EL (cell line): ENCODE measurements around the gene CASP9.
"Not testable (repeated sequence)": the region's sequence is repeated elsewhere in the genome, so short reads cannot be mapped to it uniquely, and the experiment has no call there.

Source experiments
- DNase-seq: peaks from one replicate; pipeline ENCODE4 v3.0.0-alpha.2; 2016

CASP9 gene

DNA sequence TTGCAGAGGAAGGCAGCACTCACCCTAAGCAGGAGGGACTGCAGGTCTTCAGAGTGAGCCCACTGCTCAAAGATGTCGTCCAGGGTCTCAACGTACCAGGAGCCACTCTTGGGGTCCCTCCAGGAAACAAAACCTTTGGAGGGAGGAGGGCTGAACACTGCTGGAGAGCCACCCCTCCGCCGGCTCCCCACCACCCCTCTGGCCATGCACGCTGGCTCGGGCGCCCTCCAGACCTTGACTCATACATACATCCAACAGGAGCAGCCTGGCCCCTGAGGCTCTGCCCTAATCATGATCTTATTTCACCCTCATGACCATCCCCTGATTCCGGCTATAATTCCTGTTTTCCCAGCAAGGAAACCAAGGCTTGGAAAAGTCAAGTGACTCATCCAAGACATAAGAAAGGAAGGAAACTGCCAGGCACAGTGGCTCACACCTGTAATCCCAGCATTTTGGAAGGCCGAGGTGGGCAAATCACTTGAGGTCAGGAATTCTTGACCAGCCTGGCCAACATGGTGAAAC is 30.1 kb downstream of the CASP9 start:
- no peak for DNase-seq

DNA sequence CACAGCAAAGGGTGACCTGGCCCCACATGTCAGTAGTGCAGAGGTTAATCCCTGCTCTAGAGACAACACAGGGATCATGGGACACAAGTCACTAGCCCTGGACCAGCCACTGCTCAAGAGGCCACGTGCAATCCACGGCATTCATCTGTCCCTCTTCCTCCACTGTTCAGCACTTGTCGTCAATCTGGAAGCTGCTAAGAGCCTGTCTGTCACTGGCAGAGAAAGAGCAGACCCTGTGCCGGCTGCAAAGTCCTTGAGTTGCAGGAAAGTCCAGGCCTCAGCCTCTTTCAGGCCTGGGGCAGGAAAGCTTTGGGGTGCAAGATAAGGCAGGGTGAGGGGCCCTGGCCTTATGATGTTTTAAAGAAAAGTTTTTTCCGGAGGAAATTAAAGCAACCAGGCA is 31.4 kb downstream of the CASP9 start:
- no peak for DNase-seq

DNA sequence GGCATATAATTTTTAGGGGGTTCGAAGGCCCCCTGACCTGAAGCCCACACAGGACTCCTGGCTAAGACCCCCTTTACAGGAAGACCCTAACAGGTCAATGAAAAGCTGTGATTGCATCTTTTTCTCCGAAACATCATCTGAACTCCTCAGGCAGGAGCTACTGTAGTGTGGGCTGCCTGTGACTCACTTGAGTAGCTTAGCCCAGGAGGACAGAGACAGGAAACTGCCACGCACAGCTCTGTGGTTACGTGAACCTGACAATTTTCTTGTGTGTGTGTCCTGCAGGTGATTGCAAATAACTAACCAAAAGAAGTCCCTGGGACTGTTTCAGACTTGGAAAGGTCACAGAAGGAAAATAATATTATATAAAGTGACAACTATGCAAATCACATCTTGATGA is 33.0 kb downstream of the CASP9 start:
- peak; percentile 17 for DNase-seq

DNA sequence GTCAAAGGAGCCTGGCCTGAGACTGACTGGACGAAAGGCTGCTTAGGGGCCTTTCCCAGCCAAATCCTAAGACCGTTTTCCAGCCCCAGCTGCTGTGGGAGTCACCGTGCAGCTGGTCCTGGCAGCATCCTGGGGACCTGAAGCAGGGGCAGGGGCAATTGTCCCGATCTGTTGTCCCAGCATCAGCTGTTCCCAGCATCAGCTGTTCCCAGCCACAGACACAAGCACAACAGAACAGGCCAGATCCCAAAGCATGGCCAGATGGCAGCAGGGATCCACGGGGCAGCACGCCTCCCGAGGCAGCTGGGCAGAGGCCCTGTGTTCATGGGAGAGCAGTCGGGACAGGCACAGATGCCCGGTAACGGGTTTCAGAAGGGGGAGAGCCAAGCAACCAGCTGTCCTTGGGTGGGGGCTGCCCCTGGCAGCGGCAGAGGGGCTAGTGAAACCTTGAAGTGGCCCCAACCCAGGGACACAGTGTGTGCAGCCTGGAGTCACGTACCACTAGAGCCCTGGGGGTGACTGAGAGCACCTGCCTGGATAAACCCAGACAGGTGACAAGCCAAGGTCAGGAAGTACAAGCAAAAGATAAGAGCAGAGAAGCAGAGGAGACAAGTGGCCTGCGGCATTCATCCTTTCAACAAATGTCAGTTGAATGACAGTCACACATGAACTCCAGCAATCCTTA is 34.8 kb downstream of the CASP9 start:
- no peak for DNase-seq

DNA sequence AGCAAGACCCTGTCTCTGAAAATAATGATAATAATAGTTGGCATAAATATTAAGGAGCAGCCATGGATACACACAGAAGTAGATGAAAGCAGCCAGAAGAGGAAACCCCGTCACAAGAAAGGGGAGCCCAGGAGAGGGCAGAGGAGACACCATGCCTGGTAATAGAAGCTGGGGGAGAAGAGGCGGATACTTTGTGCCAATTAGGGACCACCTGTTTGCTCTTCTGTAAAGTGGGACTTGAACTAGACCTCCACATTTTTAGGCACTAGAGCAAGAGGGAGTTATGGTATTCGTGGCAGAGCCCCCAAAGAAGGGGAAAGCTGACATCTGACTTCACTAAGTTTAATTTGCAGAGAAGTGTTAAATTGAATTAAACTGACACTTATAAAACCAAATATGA is 35.6 kb downstream of the CASP9 start:
- no peak for DNase-seq

DNA sequence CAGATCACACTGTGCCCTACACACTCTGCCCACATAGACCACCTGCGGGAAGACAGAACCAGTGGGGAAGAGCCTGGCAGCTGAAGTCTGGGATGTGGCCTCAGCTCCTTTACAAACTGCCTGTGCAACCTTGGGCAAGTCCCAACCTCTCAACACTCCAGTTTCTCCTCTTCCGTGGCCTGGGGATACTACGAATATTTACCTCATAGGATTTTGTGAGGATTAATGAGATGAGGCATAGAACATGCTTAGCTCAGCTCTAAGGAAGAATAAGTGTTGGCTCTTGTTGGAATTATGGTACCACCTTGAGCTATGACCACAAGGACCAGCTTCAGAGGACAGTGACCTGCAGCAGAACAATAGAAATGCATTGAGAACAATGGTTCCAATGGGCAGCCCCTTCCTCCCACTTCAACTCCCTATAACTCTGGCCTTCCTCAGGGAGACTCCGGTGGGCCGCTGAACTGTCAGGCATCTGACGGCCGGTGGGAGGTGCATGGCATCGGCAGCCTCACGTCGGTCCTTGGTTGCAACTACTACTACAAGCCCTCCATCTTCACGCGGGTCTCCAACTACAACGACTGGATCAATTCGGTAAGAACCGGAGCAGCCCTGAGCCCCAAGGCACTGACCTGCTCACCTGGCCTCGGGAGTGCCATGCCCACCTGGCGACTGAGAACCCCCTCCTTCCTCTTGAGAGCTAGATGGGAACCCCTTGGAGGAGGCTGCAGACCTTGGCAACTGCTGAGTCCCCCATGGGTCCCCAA is 37.0 kb downstream of the CASP9 start:
- DNase-seq: not testable (repeated sequence)

DNA sequence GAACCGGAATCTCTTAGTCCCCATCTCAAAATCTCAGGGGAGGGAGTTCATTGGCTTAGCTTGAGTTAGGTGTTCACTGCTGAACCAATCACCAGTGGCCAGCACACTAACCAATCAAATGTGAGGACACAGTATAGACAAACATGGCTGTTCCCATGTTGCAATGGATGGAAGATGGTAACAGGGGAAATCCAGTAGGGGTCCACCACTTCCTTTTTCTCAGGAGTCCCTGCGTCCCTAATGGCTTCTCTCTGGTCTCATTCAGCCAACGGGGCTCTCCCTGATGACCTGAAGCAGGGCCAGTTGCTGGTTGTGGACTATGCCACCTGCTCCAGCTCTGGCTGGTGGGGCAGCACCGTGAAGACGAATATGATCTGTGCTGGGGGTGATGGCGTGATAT is 38.4 kb downstream of the CASP9 start:
- DNase-seq: no peak

DNA sequence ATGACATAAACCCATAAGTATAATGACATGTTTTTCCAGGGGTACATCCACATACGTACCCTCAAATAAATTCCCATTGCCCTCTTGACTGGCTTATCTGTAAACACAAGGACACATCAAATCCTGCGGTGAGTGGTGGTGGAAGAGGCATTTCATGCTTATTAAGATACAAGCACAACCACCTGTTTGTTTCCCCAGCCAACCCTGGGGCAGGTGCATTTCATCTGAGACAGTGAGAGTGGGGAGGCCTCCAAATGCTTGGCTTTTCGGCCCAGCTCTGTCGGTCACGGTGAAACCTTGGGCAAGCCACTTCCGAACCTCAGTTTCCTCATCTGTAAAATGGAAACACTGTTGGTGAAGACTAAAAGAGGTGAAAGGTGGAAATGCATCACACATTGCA is 39.6 kb downstream of the CASP9 start:
- not testable (repeated sequence) for DNase-seq

DNA sequence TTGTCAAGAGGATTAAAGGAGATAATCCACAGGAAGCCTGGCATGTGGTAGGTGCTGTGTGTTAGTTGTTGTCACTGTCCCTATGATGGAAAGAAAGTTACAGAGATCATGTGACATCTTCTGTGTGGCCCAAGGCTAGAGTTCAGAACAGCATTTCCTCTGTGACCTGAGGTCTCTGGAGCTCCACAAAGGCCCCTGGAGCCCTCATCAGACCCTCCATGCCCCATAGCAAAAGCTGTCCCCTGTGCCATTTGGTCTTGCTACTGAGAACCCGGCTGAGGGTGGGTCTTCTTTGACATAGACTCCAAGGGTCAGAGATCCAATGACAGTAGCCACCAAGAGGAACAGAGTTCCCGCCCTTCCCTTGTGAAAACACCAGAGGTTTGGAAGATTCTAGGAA is 40.0 kb downstream of the CASP9 start:
- DNase-seq: no peak

DNA sequence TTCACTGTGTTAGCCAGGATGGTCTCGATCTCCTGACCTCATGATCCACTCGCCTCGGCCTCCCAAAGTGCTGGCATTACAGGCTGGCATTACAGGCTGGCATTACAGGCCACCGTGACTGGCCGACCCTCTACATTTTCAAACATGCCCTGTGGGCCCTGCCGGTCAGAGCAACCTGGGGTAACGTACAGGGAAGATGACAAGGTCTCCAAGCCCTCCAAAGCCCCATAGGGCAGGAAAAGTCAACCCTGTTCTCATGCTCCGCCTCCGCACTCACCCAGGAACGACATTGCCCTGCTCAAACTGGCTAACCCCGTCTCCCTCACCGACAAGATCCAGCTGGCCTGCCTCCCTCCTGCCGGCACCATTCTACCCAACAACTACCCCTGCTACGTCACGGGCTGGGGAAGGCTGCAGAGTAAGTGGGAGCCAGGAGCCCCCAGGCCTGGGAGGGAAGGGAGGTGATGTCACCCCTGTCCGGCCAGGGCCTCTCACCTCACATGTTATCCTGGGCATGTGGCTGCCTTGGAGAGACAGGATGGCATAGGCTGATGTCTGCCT is 41.0 kb downstream of the CASP9 start:
- not testable (repeated sequence) for DNase-seq

DNA sequence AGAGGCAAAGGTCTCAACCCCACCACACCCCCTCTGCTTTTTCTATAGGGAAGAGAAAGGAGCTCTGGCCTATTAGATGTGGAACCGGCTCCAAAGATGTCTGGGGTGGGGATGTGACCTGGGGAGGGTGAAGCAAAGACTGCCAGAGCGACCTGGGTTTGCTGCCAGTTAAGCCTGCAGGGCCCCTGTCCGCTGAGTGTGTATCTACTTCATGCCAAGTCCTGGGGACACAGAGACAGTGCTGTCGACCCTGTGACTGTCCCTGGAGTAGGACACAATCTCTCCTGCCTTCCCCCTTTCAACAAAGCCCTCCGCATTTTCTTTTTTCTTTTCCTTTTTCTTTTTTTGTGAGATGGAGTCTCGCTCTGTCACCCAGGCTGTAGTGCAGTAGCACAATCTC is 41.6 kb downstream of the CASP9 start:
- DNase-seq: not testable (repeated sequence)

DNA sequence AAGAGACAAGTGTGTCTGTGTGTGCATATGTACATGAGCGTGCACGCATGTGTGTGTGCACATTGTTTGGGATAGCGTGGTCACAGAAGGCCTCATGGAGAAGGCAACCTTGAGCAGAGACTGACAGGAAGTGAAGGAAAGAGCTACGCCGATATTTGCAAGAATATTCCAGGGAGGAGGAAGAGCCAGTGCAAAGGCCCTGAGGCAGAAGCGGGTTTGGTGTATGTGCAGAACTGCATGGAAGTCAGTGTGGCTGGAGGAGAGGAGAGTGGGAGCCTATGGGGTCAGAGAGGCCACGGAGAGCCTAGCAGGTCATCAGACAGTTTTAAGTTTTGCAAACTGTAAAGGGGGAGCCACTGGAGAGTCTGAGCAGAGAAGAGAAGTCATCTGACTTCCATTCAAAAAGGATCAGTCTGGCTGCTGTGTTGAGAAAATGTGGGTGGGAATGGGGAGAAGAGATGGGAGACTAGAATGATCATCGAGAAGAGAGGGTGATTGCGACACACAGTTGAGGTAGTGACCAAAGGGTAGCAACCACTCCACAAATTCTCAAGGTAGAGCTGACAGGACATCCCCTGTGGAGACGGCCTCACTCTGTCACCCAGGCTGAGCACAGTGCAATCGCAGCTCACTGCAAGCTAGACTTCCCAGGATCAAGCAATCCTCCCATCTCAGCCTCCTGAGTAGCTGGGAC is 44.2 kb downstream of the CASP9 start:
- DNase-seq: no peak

DNA sequence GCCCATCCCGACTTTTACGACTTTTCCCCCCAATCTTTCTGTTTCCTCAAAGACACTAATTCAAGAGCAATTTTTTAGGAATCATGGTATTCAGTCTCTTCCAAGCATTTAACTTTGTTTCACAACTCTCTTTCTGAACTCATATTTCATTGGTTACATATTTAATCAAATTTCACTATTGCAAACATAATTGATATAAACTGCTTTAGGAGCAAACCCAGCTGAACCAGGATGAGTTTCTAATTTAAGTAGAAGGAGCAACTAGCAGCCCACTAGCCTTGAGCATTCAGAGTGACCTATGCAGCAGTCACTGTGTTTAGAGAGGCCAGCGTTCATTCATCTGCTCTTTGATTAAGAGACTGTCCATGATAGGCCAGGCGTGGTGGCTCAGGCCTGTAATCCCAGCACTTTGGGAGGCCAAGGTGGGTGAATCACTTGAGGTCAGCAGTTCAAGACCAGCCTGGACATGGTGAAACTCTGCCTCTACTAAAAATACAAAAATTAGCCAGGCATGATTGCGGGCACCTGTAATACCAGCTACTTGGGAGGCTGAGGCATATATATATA is 46.3 kb downstream of the CASP9 start:
- no peak for DNase-seq

DNA sequence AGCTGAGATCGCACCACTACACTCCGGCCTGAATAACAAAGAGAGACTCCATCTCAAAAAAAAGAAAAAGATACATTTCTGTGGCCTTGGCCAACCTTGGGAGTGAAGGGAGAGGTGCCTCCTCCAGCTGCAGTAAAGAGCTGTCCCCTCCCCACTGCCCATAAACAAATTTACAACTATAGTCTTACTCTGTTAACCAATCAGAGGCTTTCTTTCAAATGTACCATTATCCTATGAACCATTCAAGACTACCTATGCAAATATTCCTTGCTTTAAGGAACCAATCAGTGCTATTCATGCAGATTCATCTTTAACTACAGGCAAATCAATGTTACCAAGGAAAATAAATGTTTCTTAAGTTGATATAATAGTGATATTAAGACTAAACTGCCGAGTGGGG is 47.1 kb downstream of the CASP9 start:
- DNase-seq: no peak

DNA sequence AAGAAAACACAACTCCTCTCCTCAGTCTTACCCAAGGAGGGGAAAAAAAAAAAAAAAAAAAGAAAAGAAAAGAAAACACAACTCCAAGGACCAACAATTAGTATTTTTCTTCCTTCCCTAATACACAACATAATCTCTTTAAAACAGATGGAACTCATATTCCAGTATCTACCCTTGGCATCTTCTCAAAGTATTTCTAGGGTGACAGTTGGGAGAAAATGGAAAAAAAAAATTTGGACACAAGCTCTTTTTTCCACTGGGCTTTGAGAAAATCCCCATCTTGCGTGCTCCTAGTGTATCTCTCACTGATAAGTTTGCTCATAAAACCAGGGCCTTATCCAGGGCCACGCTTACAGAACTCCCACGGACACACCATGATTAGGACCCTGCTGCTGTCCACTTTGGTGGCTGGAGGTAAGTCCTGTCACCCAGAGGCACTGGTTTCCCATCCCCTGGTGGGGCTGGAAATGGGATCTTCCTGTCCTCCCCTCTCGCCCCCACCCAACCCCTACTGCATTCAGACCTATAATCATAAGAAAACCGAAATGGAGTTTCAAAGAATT is 48.2 kb downstream of the CASP9 start, which contains the start of gene CELA2B:
Gene CELA2B, plus strand, starts transcription at position 353 of the 563 bp plus-strand sequence. Its CDS starts 22 bp downstream, at position 375.
- no peak for DNase-seq

DNA sequence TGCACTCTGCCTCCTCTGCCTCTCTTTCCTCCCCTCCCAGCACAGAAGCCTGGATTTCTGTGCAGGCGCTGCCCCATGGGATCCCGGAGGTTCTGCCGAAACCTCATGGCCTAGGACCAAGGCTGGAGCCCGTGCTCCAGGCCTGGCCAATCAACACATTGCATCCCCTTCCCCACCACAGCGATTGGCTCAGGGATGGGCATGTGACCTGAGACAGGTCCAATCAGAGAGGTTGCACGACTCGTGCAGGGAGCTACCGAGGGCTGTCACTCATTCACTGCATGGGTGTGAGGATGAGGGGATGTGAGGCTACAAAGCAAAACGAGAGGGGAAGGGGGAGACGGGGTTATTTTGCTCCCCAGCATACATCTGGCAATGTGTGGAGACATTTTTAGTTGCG is 51.4 kb downstream of the CASP9 start:
- DNase-seq: no peak

DNA sequence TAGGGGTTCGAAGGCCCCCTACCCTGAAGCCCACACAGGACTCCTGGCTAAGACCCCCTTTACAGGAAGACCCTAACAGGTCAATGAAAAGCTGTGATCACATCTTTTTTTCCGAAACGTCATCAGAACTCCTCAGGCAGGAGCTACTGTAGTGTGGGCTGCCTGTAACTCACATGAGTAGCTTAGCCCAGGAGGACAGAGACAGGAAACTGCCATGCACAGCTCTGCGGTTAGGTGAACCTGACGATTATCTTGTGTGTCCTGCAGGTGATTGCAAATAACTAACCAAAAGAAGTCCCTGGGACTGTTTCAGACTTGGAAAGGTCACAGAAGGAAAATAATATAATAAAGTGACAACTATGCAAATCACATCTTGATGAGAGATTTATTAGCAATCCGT is 52.3 kb downstream of the CASP9 start:
- not testable (repeated sequence) for DNase-seq

DNA sequence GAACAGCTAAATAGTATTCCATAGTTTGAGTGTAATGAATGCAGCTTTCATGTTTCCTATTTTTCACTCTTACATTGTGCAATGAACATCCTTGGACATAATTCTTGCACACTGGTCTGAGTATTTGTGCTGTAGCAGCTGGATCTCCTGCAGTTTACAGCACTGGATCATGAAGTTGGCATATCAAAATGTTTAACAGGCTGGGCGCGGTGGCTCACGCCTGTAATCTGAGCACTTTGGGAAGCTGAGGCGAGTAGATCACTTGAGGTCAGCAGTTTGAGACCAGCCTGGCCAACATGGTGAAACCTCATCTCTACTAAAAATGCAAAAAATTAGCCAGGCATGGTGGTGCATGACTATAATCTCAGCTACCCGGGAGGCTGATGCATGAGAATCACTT is 52.9 kb downstream of the CASP9 start:
- not testable (repeated sequence) for DNase-seq

DNA sequence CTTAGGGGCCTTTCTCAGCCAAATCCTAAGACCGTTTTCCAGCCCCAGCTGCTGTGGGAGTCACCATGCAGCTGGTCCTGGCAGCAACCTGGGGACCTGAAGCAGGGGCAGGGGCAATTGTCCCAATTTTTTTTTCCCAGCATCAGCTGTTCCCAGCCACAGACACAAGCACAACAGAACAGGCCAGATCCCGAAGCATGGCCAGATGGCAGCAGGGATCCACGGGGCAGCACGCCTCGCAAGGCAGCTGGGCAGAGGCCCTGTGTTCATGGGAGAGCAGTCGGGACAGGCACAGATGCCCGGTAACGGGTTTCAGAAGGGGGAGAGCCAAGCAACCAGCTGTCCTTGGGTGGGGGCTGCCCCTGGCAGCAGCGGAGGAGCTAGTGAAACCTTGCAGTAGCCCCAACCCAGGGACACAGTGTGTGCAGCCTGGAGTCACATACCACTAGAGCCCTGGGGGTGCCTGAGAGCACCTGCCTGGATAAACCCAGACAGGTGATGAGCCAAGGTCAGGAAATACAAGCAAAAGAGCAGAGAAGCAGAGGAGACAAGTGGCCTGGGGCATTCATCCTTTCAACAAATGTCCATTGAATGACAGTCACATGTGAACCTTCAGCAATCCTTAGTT is 54.1 kb downstream of the CASP9 start:
- not testable (repeated sequence) for DNase-seq

DNA sequence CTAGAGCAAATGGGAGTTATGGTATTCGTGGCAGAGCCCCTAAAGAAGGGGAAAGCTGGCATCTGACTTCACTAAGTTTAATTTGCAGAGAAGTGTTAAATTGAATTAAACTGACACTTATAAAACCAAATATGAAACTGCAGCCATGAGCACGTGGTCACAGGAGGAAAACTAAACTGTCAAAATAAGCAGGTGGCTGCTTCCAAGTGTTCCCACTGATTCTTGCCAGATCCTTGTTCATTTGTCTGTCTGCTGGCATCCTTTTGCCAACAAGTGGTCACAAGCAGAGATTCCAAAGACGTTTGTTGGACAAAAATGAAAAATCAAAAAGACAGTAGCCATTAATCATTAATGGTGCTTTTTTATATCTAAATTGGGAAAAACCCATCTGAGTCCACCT is 54.7 kb downstream of the CASP9 start:
- DNase-seq: no peak

DNA sequence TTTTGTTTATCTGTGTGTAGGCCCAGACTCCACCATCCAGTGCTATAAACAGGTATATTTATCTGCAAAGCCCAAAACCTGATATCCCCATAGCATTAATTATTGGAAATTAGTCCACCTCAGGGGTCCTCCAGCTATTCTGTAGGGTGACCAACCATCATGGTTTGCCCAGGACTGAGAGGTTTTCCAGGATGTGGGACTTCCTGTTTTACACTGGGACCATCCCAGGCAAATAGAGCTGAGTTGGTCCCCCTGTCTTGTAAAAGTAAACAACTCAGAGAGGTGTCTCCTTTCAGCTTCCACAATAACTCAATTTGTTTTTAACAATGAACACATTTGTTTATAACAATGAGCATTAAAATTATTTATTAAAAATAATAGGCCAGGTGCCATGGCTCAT is 55.9 kb downstream of the CASP9 start:
- DNase-seq: no peak
